Measurements from ENCODE around the gene AOC2.
"Not testable (repeated sequence)": the region's sequence is repeated elsewhere in the genome, so short reads cannot be mapped to it uniquely, and the experiment has no call there.

AOC2 gene

GRCh38 chr17:42856093-42856492 is 11.7 kb downstream of the AOC2 start:
- not testable (repeated sequence) for H3K9me3 ChIP-seq (ENCODE audit: control insufficient read depth, insufficient read depth, low read length); H3K36me3 ChIP-seq (ENCODE audit: insufficient read depth, low read length); H3K4me1 ChIP-seq (ENCODE audit: insufficient read depth, low read length); H3K9ac ChIP-seq (ENCODE audit: low read depth, low read length)

- H3K9ac ChIP-seq (ENCODE audit: low read depth, low read length); H3K4me1 ChIP-seq (ENCODE audit: insufficient read depth, low read length); H3K9me3 ChIP-seq (ENCODE audit: control insufficient read depth, insufficient read depth, low read length); H3K36me3 ChIP-seq (ENCODE audit: insufficient read depth, low read length): not testable (repeated sequence)
Measured at GRCh38 chr17:42856516-42856915, 12.1 kb downstream of the AOC2 start.

DNA sequence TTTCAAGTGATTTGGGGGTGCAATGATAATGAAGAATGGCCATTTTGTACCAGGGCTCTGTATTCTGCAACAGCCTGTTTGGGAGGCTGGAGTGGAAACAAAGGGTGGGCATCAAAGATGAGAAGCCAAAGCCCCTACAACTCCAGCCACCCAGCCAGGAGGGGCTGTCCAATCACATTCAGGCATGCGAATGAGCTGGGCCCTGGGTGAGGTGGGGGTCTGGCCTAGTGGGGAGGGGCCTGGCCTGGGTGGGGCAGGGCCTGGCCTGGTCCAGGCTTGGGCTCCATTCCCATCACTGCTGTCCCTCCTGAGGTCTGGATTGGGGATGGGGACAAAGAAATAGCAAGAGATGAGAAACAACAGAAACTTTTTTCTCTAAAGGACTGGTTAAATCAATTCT is 13.0 kb downstream of the AOC2 start:
- Histone ChIP-seq H3K9ac (ENCODE audit: low read depth, low read length) (no peak overlapping the region), H3K4me1 (ENCODE audit: insufficient read depth, low read length) (no peaks in the 10 kb centered on the region), H3K36me3 (ENCODE audit: insufficient read depth, low read length) (no peaks in the 10 kb centered on the region), H3K9me3 (ENCODE audit: control insufficient read depth, insufficient read depth, low read length) (no peaks in the 10 kb centered on the region)

- Histone ChIP-seq H3K4me1 (ENCODE audit: insufficient read depth, low read length) (peaks cover 8% of the 10 kb centered on the region; the same call in 1 of the 2 replicates), H3K36me3 (ENCODE audit: insufficient read depth, low read length) (no peaks in the 10 kb centered on the region), H3K9ac (ENCODE audit: low read depth, low read length) (no peak overlapping the region), H3K9me3 (ENCODE audit: control insufficient read depth, insufficient read depth, low read length) (no peaks in the 10 kb centered on the region)
Measured at GRCh38 chr17:42865638-42866094, 21.3 kb downstream of the AOC2 start.

DNA sequence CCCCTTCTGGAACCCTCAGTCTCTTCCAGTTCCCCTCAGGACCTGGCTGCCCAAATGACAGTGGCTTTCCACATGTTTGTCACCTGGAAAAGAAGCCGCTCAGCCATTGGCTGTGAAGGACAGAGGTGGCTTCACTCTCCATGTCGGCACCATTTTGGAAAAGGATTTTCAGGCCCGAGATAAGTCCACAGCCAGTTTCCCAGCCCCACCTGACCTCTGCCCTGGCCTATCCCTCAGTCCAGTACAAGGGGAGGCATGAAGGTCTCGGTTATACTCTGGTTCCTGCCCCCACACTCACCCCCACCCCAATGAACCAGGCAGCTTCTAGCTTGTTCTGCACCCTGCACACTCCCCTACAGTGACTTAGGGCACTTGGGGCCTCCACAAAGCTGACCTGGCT is 21.8 kb downstream of the AOC2 start:
- Histone ChIP-seq H3K4me1 (ENCODE audit: insufficient read depth, low read length) (peaks cover 8% of the 10 kb centered on the region; the same call in 1 of the 2 replicates), H3K9ac (ENCODE audit: low read depth, low read length) (no peak overlapping the region), H3K36me3 (ENCODE audit: insufficient read depth, low read length) (no peaks in the 10 kb centered on the region), H3K9me3 (ENCODE audit: control insufficient read depth, insufficient read depth, low read length) (0 out of 2 replicates have a peak, but pooled peaks cover under 1% of the 10 kb centered on the region)

DNA sequence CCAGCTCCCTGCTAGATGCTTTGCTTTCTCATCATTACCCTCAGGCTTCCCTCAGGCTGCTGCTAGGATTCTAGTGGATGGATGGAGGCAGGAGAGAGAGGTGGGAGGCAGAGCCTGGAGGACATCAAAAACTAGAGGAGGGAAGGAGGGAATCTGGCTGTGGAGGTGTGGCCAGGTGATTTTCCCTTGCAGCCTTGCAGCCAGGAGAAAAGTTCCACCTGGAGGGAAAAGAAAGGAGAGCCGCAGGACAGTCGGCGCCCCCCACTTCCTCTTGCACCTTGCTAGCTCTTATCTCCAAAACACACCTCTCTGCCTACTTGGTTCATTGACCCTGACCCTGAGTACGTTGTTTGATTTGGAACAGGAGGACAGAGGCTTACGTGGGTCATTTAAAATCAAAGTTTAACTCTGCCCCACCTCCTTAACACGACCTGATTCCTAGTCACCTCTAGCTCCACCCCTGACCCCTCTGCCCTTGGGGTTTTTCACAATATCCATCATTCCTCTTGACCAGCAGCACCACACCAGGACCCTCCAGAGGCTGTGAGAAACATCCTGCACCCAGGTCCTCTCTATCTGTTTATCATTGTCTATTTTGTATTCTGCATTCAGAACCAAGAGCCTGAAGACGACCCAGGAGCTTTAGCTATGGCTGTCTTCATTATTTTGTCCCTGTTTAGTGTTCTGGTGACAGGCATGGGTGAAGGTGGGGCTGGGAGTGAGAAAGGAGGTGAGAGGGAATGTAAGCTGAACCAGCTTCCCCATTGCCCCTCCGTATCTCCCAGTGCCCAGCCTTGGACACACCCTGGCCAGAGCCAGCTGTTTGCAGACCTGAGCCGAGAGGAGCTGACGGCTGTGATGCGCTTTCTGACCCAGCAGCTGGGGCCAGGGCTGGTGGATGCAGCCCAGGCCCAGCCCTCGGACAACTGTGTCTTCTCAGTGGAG is 22.5 kb downstream of the AOC2 start:
- Histone ChIP-seq H3K9ac (ENCODE audit: low read depth, low read length) (no peak overlapping the region), H3K4me1 (ENCODE audit: insufficient read depth, low read length) (peaks cover 8% of the 10 kb centered on the region; the same call in 1 of the 2 replicates), H3K9me3 (ENCODE audit: control insufficient read depth, insufficient read depth, low read length) (0 out of 2 replicates have a peak, but pooled peaks cover 5% of the 10 kb centered on the region), H3K36me3 (ENCODE audit: insufficient read depth, low read length) (no peaks in the 10 kb centered on the region)

DNA sequence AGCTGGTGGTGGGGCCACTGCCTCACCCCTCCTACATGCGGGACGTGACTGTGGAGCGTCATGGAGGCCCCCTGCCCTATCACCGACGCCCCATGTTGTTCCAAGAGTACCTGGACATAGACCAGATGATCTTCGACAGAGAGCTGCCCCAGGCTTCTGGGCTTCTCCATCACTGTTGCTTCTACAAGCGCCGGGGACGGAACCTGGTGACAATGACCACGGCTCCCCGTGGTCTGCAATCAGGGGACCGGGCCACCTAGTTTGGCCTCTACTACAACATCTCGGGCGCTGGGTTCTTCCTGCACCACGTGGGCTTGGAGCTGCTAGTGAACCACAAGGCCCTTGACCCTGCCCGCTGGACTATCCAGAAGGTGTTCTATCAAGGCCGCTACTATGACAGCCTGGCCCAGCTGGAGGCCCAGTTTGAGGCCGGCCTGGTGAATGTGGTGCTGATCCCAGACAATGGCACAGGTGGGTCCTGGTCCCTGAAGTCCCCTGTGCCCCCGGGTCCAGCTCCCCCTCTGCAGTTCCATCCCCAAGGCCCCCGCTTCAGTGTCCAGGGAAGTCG is 23.4 kb downstream of the AOC2 start:
- not testable (repeated sequence) for H3K9ac ChIP-seq (ENCODE audit: low read depth, low read length); H3K36me3 ChIP-seq (ENCODE audit: insufficient read depth, low read length); H3K4me1 ChIP-seq (ENCODE audit: insufficient read depth, low read length); H3K9me3 ChIP-seq (ENCODE audit: control insufficient read depth, insufficient read depth, low read length)

DNA sequence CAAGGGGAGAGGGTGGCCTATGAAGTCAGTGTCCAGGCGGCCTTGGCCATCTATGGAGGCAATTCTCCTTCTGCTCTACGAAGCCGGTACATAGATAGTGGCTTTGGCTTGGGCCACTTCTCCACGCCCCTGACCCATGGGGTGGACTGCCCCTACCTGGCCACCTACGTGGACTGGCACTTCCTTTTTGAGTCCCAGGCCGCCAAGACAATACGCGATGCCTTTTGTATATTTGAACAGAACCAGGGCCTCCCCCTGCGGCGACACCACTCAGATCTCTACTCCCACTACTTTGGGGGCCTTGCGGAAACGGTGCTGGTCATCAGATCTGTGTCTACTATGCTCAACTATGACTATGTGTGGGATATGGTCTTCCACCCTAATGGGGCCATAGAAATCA is 24.0 kb downstream of the AOC2 start:
- H3K9ac ChIP-seq (ENCODE audit: low read depth, low read length), result no peak overlapping the region
- H3K36me3 ChIP-seq (ENCODE audit: insufficient read depth, low read length), result no peaks in the 10 kb centered on the region
- 0 out of 2 replicates have a peak, but pooled peaks cover 5% of the 10 kb centered on the region for H3K9me3 ChIP-seq (ENCODE audit: control insufficient read depth, insufficient read depth, low read length)
- H3K4me1 ChIP-seq (ENCODE audit: insufficient read depth, low read length), result peaks cover 8% of the 10 kb centered on the region; the same call in 1 of the 2 replicates

DNA sequence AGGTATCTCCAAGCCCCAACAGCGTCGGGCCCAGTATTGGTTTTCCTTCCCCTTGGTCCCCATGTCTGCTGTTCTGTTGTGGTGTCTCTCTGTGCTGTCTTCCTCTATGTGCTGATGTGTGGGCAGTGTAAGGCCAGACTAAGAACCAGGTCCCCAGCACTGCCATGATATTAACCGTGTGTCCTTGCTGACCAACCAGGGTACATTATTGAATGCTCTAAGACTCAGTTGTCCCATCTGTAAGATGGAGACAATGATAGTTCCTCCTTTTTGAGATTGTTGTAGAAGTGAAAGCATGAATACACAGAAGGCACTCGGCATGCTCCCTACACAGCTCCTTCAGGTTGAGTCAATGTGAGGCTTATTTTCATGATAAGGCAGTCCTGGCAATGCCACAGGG is 27.3 kb downstream of the AOC2 start:
- Histone ChIP-seq H3K4me1 (ENCODE audit: insufficient read depth, low read length) (no peaks in the 10 kb centered on the region), H3K9me3 (ENCODE audit: control insufficient read depth, insufficient read depth, low read length) (peaks cover 5% of the 10 kb centered on the region; the same call in 1 of the 2 replicates), H3K36me3 (ENCODE audit: insufficient read depth, low read length) (no peaks in the 10 kb centered on the region), H3K9ac (ENCODE audit: low read depth, low read length) (no peak overlapping the region)

DNA sequence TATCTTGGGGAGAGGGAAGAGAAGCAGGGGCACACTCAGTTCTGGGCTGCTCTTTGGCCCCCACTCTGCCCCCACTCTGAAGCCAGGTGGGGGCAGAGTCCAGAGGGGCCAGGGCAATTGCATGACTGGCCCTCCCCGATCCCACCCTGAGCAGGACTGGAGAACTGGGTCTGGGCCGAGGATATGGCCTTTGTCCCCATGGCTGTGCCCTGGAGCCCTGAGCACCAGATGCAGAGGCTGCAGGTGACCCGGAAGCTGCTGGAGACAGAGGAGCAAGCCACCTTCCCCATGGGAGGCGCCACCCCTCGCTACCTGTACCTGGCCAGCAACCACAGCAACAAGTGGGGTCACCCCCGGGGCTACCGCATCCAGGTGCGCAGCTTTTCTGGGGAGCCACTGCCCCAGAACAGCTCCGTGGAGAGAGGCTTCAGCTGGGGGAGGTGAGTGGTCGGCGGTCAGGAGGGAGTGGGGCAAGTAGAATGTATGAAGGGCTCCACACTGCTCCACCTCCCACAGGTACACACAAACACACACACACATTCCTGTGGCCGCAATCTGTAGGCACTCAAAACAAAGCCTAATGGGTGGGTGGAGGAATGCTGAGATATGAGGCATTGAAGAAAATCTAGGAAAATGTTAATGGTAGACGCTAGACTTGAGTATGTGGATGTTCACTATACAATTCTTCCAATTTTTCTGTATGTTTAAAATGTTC is 28.0 kb downstream of the AOC2 start:
- no peak overlapping the region for H3K9ac ChIP-seq (ENCODE audit: low read depth, low read length)
- H3K4me1 ChIP-seq (ENCODE audit: insufficient read depth, low read length), result no peaks in the 10 kb centered on the region
- no peaks in the 10 kb centered on the region for H3K36me3 ChIP-seq (ENCODE audit: insufficient read depth, low read length)

GRCh38 chr17:42873315-42873714 is 28.9 kb downstream of the AOC2 start:
- peaks cover 1% of the 10 kb centered on the region; the same call in 1 of the 2 replicates for H3K4me1 ChIP-seq (ENCODE audit: insufficient read depth, low read length)
- H3K36me3 ChIP-seq (ENCODE audit: insufficient read depth, low read length), result no peaks in the 10 kb centered on the region
- H3K9ac ChIP-seq (ENCODE audit: low read depth, low read length), result no peak overlapping the region
- H3K9me3 ChIP-seq (ENCODE audit: control insufficient read depth, insufficient read depth, low read length), result peaks cover 5% of the 10 kb centered on the region; the same call in 1 of the 2 replicates

More for the DNA sequence above, 28.0 kb downstream of the AOC2 start:
- peaks cover 5% of the 10 kb centered on the region; the same call in 1 of the 2 replicates for H3K9me3 ChIP-seq (ENCODE audit: control insufficient read depth, insufficient read depth, low read length)

DNA sequence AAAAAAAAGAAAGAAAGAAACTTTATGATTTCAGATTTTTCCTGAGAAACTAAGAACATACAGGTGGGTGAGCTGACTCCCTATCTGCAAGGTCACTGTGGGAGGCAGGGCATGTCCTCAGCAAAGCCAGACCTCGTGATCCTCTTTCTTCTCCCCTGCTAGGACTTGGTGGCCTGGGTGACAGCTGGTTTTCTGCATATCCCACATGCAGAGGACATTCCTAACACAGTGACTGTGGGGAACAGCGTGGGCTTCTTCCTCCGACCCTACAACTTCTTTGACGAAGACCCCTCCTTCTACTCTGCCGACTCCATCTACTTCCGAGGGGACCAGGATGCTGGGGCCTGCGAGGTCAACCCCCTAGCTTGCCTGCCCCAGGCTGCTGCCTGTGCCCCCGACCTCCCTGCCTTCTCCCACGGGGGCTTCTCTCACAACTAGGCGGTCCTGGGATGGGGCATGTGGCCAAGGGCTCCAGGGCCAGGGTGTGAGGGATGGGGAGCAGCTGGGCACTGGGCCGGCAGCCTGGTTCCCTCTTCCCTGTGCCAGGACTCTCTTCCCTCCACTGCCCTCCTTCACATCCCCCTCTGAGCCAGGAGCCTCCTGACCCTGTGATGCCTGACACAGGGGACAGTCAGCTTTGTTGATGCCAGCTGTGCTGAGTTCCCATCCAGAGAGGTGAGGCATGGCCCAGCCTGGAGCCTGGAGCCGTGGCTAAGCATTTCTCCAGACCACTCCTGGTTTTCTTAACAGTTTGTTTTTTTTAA is 29.7 kb downstream of the AOC2 start:
- not testable (repeated sequence) for H3K4me1 ChIP-seq (ENCODE audit: insufficient read depth, low read length); H3K9me3 ChIP-seq (ENCODE audit: control insufficient read depth, insufficient read depth, low read length); H3K36me3 ChIP-seq (ENCODE audit: insufficient read depth, low read length); H3K9ac ChIP-seq (ENCODE audit: low read depth, low read length)

DNA sequence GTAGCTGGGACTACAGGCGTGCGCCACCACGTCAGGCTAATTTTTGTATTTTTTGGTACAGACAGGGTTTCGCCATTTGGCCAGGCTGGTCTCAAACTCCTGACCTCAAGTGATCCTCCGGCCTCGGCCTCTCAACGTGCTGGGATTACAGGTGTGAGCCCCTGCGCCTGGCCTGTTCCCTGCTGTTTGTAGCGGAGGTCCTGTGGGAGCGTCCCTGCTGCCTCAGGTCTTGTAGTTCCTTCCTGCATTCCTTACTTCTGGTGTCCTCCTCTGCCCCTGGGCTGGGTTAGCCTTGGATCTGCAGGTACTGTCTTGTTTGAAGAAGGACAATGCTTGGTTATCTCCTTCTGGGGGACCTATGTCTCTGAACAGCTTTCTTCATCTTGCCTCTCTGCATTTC is 32.7 kb downstream of the AOC2 start:
- H3K4me1 ChIP-seq (ENCODE audit: insufficient read depth, low read length), result peaks cover 7% of the 10 kb centered on the region

More for the DNA sequence above, 32.7 kb downstream of the AOC2 start:
- H3K36me3 ChIP-seq (ENCODE audit: insufficient read depth, low read length), result no peaks in the 10 kb centered on the region
- no peaks in the 10 kb centered on the region; the same call in 1 of the 2 replicates for H3K9me3 ChIP-seq (ENCODE audit: control insufficient read depth, insufficient read depth, low read length)
- H3K9ac ChIP-seq (ENCODE audit: low read depth, low read length), result no peak overlapping the region
